HepG2 (cell line): ENCODE measurements around the gene SLC35B4. TPM values are rescaled to one million over a fixed set of nuclear protein-coding genes. Genes with fewer than 3 reads are reported as not detected.

Experiments
- ATAC-seq: fragments of 200-7000 bp; cut with Tn5 transposase; 3 replicates; pipeline ENCODE4 v1.9.1; 2020; ENCODE audit warnings: mild to moderate bottlenecking, moderate library complexity
- BruUV-seq: library from RNA; stranded (reverse); fragments of 400-500 nt; replicated peaks from 2 replicates; lab custom pipeline; 2021; lab: Mats Ljungman, UMichigan
- CTCF ChIA-PET: fragments of 300-600 bp; formaldehyde crosslinking; extraction: SDS; loops from one replicate; lab custom pipeline; 2021; ENCODE audit warnings: low total read pairs, inconsistent platforms, low intra/inter-chr PET ratio; lab: Yijun Ruan, JAX
- POLR2A ChIA-PET: fragments of 350-600 bp; sonication (Branson Sonifier 250); formaldehyde crosslinking; loops from one replicate; lab custom pipeline; 2020; ENCODE audit warnings: antibody characterized with exemption, inconsistent platforms; lab: Yijun Ruan, JAX
- DNase-seq: peaks from one replicate; pipeline ENCODE4 v3.0.0-alpha.2; 2015; ENCODE audit warnings: low spot score
- FAIRE-seq: peaks from 3 replicates; lab custom pipeline; 2011; peaks lifted over from hg19 to GRCh38; lab: Jason Lieb, UNC
- H2AFZ ChIP-seq: one replicate; pipeline ENCODE4 v1.6.1; 2011; ENCODE audit warnings: low read length, inconsistent platforms
- H3K27ac ChIP-seq: fragments of 300-600 bp; 3 replicates; pipeline ENCODE4 v1.8.0; 2011; ENCODE audit warnings: mixed run types, mild to moderate bottlenecking, mixed read lengths, low read length, inconsistent platforms; ENCODE audit not compliant: insufficient read depth; ENCODE audit errors: extremely low read length
- H3K27me3 ChIP-seq, 2 experiments: fragments of 200-600 bp in 1 of 2; 2 replicates in 1 of 2; 3 replicates in 1 of 2; pipeline versions ENCODE4 v1.6.0 to v1.8.0; 2011; ENCODE audit warnings: low read length in 2 of 2, mild to moderate bottlenecking in 2 of 2, moderate library complexity in 2 of 2, inconsistent platforms in 1 of 2; ENCODE audit not compliant: insufficient read depth in 2 of 2, control insufficient read depth in 1 of 2
- H3K36me3 ChIP-seq, 2 experiments: fragments of 200-600 bp in 1 of 2; replicated peaks in 1 of 2; 2 replicates in 1 of 2; 3 replicates in 1 of 2; pipeline versions ENCODE4 v1.5.1 to v1.8.0; 2011; ENCODE audit warnings: low read length in 2 of 2, inconsistent platforms in 1 of 2; ENCODE audit not compliant: insufficient read depth in 2 of 2, control insufficient read depth in 1 of 2
- H3K4me1 ChIP-seq: 2 replicates; pipeline ENCODE4 v1.5.1; 2012; ENCODE audit warnings: low read length, inconsistent platforms; ENCODE audit not compliant: insufficient read depth
- H3K4me2 ChIP-seq: 2 replicates; pipeline ENCODE4 v1.6.0; 2011; ENCODE audit warnings: low read depth, low read length, inconsistent platforms
- H3K4me3 ChIP-seq, 3 experiments: fragments of 200-600 bp in 1 of 3; sonication (generic), shearing (Covaris generic) in 1 of 3; replicated peaks in 1 of 3; 2 replicates each; pipeline ENCODE4 v1.5.1; 2011 to 2016; ENCODE audit warnings: low read length in 3 of 3, inconsistent platforms in 2 of 3, low read depth in 2 of 3, mild to moderate bottlenecking in 2 of 3, control low read depth in 1 of 3, mixed read lengths in 1 of 3; ENCODE audit not compliant: insufficient read depth in 1 of 3
- H3K79me2 ChIP-seq: one replicate; pipeline ENCODE4 v1.6.1; 2011; ENCODE audit warnings: low read length, inconsistent platforms; ENCODE audit not compliant: insufficient read depth
- H3K9ac ChIP-seq: 2 replicates; pipeline ENCODE4 v1.6.0; 2011; ENCODE audit warnings: mild to moderate bottlenecking, low read depth, low read length, inconsistent platforms; ENCODE audit not compliant: insufficient read depth
- H3K9me3 ChIP-seq: 2 replicates; pipeline ENCODE4 v1.5.1; 2012; ENCODE audit warnings: mild to moderate bottlenecking, low read length
- H4K20me1 ChIP-seq: 2 replicates; pipeline ENCODE4 v1.6.0; 2011; ENCODE audit warnings: inconsistent platforms, mild to moderate bottlenecking, low read length, moderate library complexity; ENCODE audit not compliant: insufficient read depth
- CREB3 ChIP-seq: sonication (generic); formaldehyde crosslinking; IDR thresholded peaks from 2 replicates; pipeline ENCODE4 v1.5.0; 2020; ENCODE audit warnings: missing genetic modification reagents
- E2F2 ChIP-seq: sonication (generic); formaldehyde crosslinking; IDR thresholded peaks from 2 replicates; pipeline ENCODE4 v1.4.0; 2020; ENCODE audit warnings: missing genetic modification reagents, borderline replicate concordance
- EEA1 ChIP-seq: sonication (generic); formaldehyde crosslinking; IDR thresholded peaks from 2 replicates; pipeline ENCODE4 v1.5.1; 2020; ENCODE audit warnings: mild to moderate bottlenecking, missing genetic modification reagents, borderline replicate concordance
- HOXA7 ChIP-seq: sonication (generic); formaldehyde crosslinking; IDR thresholded peaks from 2 replicates; pipeline ENCODE4 v1.8.1; 2022; ENCODE audit warnings: mild to moderate bottlenecking, missing genetic modification reagents, moderate library complexity
- MAFF ChIP-seq: IDR thresholded peaks from 2 replicates; pipeline ENCODE4 v1.6.1; 2011; ENCODE audit warnings: low read depth, low read length, improper control_type of control experiment
- MAFK ChIP-seq, 2 experiments: IDR thresholded peaks in 1 of 2; conservative IDR thresholded peaks in 1 of 2; 2 replicates each; pipeline ENCODE4 v1.6.1; 2011; ENCODE audit warnings: improper control_type of control experiment in 2 of 2, low read length in 2 of 2
- MAZ ChIP-seq, 2 experiments: sonication (generic) in 1 of 2; formaldehyde crosslinking in 1 of 2; IDR thresholded peaks; 2 replicates each; pipeline versions ENCODE4 v1.5.0 to v1.6.1; 2012 to 2020; ENCODE audit warnings: low read depth in 2 of 2, mild to moderate bottlenecking in 2 of 2, borderline replicate concordance in 1 of 2, improper control_type of control experiment in 1 of 2, low read length in 1 of 2, missing genetic modification reagents in 1 of 2, moderate library complexity in 1 of 2
- NR3C1 ChIP-seq: sonication (generic); formaldehyde crosslinking; IDR thresholded peaks from 2 replicates; pipeline ENCODE4 v1.4.0; 2020; ENCODE audit warnings: missing genetic modification reagents
- PHF5A ChIP-seq: IDR thresholded peaks from one replicate; pipeline ENCODE4 v1.6.1; 2018; ENCODE audit warnings: low read depth, missing genetic modification reagents; ENCODE audit not compliant: unreplicated experiment
- THAP7 ChIP-seq: sonication (generic); formaldehyde crosslinking; IDR thresholded peaks from 2 replicates; pipeline ENCODE4 v1.8.1; 2023; ENCODE audit warnings: mild to moderate bottlenecking, missing genetic modification reagents
- ZBTB3 ChIP-seq: sonication (generic); formaldehyde crosslinking; IDR thresholded peaks from 2 replicates; pipeline ENCODE4 v1.4.0; 2020; ENCODE audit warnings: low read depth, mild to moderate bottlenecking, moderate library complexity, missing genetic modification reagents, borderline replicate concordance
- ZNF550 ChIP-seq: sonication (generic); formaldehyde crosslinking; IDR thresholded peaks from 2 replicates; pipeline ENCODE4 v1.4.0; 2020; ENCODE audit warnings: mild to moderate bottlenecking, missing genetic modification reagents, borderline replicate concordance
- ZNF552 ChIP-seq: sonication (generic); formaldehyde crosslinking; IDR thresholded peaks from 2 replicates; pipeline ENCODE4 v1.9.0; 2022; ENCODE audit warnings: missing genetic modification reagents, mild to moderate bottlenecking, borderline replicate concordance
- ZNF784 ChIP-seq: sonication (generic); formaldehyde crosslinking; IDR thresholded peaks from 2 replicates; pipeline ENCODE4 v1.5.1; 2020; ENCODE audit warnings: missing genetic modification reagents, mild to moderate bottlenecking, borderline replicate concordance
- WGBS: methylation state at CpG from one replicate; pipeline ENCODE4 v1.1.6; 2017; ENCODE audit warnings: low lambda C conversion rate; 5-methylcytosine and 5-hydroxymethylcytosine counted together
- in situ Hi-C: cut with HindIII; loops from 2 replicates; pipeline ENCODE4 v1.10.0; 2017; ENCODE audit warnings: low pct_unique_long_range_greater_than_20kb; ENCODE audit not compliant: extremely low pct_ligation_motif_present
- intact Hi-C: fragments of 100-400 bp; cut with micrococcal nuclease; formaldehyde crosslinking; loops from one replicate; pipeline ENCODE4 v1.10.0; 2022; ENCODE audit not compliant: unreplicated experiment
- polyA plus RNA-seq, 8 experiments: library from polyadenylated mRNA; depleted of rRNA in 3 of 8; stranded (reverse) in 7 of 8; unstranded in 1 of 8; fragments of >200 nt; fragmentation: Illumina TruSeq in 4 of 8; extraction: Trizol in 4 of 8; gene quantifications; 2 replicates each; pipeline versions ENCODE4 v1.2.1 to v1.2.3, GENCODE V29; 2011 to 2016; ENCODE audit warnings: low read depth in 4 of 8, missing spikeins in 1 of 8, mixed read lengths in 1 of 8; ENCODE audit not compliant: insufficient read depth in 1 of 8
- total RNA-seq, 5 experiments: library from RNA; depleted of rRNA; stranded (reverse); fragments of >200 nt; fragmentation: Illumina TruSeq; extraction: Trizol; gene quantifications; 2 replicates each; pipeline ENCODE4 v1.2.3, GENCODE V29; 2016; ENCODE audit warnings: low read depth in 1 of 5

Gene SLC35B4
- total and polyA plus RNA-seq, 2 of the 13 experiments (the other 11 are each of a cell fraction or from before 2014, with no cell fraction given): 17.1 to 17.8 TPM

- H3K4me2 ChIP-seq: no peak overlapping the region
- H3K27ac ChIP-seq: no peak overlapping the region
- TF ChIP-seq EEA1 (CRISPR knock-in tag) (no peak), MAZ (IDR thresholded peaks at IDR 0.05; ENCODE audit: borderline replicate concordance, low read depth, low read length) (no peak), MAZ (CRISPR knock-in tag; IDR thresholded peaks at IDR 0.05; ENCODE audit: low read depth) (no peak), MAFK (conservative IDR thresholded peaks at IDR 0.05 in 1 of 2, IDR thresholded peaks at IDR 0.05 in 1 of 2; ENCODE audit: low read length in 2 of 2) (peak; percentile 59 to 77; a peak in 3 of 4 replicates), MAFF (peak; percentile 57)
- no peaks in the 10 kb centered on the region for H3K9me3 ChIP-seq
- intact Hi-C loops: no loop called here
- no peaks in the 10 kb centered on the region for H3K79me2 ChIP-seq
- ATAC-seq (no peak), FAIRE-seq (no peak), DNase-seq (no peak)
- H3K36me3 ChIP-seq: no peaks in the 10 kb centered on the region
- H2AFZ ChIP-seq: no peak overlapping the region
- no peaks in the 10 kb centered on the region; a peak in 1 of 5 replicates for H3K27me3 ChIP-seq
- H3K4me3 ChIP-seq: no peak overlapping the region
- ChIA-PET CTCF (no interaction called here), POLR2A (no interaction called here)
- H3K9ac ChIP-seq: no peak overlapping the region
- no peaks in the 10 kb centered on the region for H4K20me1 ChIP-seq
- no TSS peak for BruUV-seq
- in situ Hi-C loops: no loop called here
- no peaks in the 10 kb centered on the region for H3K4me1 ChIP-seq
- 68% methylated on average over 4 of the region's 4 CpGs for WGBS
These were observed 54.4 kb downstream of the SLC35B4 start for GRCh38 chr7:134262322-134262721.

- in situ Hi-C loops (no loop called here), intact Hi-C loops (no loop called here)
- Histone ChIP-seq H3K79me2 (no peaks in the 10 kb centered on the region), H3K27ac (no peak overlapping the region), H3K4me2 (no peak overlapping the region), H3K9ac (no peak overlapping the region), H3K36me3 (no peaks in the 10 kb centered on the region), H3K9me3 (no peaks in the 10 kb centered on the region), H3K27me3 (peaks cover 0 to under 1% of the 10 kb centered on the region in 2 experiments; a peak in 1 of 5 replicates), H3K4me1 (no peaks in the 10 kb centered on the region), H2AFZ (no peak overlapping the region), H3K4me3 (no peak overlapping the region), H4K20me1 (no peaks in the 10 kb centered on the region)
- DNase-seq (no peak), FAIRE-seq (no peak), ATAC-seq (no peak)
- ChIA-PET CTCF (no interaction called here), POLR2A (no interaction called here)
- no TSS peak for BruUV-seq
- WGBS: 5% methylated on average over 3 of the region's 5 CpGs
- TF ChIP-seq E2F2 (CRISPR knock-in tag) (no peak), CREB3 (no peak), ZNF552 (CRISPR knock-in tag) (no peak), MAFF (no peak), ZNF550 (CRISPR knock-in tag) (no peak), HOXA7 (CRISPR knock-in tag) (no peak), ZNF784 (CRISPR knock-in tag) (no peak), NR3C1 (CRISPR knock-in tag) (no peak), ZBTB3 (no peak), PHF5A (CRISPR knock-in tag) (no peak), THAP7 (CRISPR knock-in tag) (no peak)
These were observed 60.9 kb downstream of the SLC35B4 start for GRCh38 chr7:134255814-134256213.
